ENCODE results near the gene LRP1B.
"Not testable (repeated sequence)": the region's sequence is repeated elsewhere in the genome, so short reads cannot be mapped to it uniquely, and the experiment has no call there.

Gene LRP1B

GRCh38 chr2:140462990-140463389, 1667.8 kb downstream of the LRP1B start:
- no peak for DNase-seq

GRCh38 chr2:140457483-140457882, 1673.3 kb downstream of the LRP1B start:
- no peak for DNase-seq

GRCh38 chr2:140455315-140455714, 1675.5 kb downstream of the LRP1B start:
- no peak for DNase-seq

- DNase-seq, result no peak
Observed at GRCh38 chr2:140454717-140455116, 1676.1 kb downstream of the LRP1B start.

GRCh38 chr2:140451324-140451723, 1679.5 kb downstream of the LRP1B start:
- no peak for DNase-seq

- DNase-seq, result no peak
Observed at GRCh38 chr2:140442319-140442718, 1688.5 kb downstream of the LRP1B start.

GRCh38 chr2:140440815-140441214, 1690.0 kb downstream of the LRP1B start:
- DNase-seq, result no peak

- no peak for DNase-seq
Observed at GRCh38 chr2:140436936-140437335, 1693.9 kb downstream of the LRP1B start.

- not testable (repeated sequence) for DNase-seq
Observed at GRCh38 chr2:140427033-140427432, 1703.8 kb downstream of the LRP1B start.

- no peak for DNase-seq
Observed at GRCh38 chr2:140424471-140424870, 1706.3 kb downstream of the LRP1B start.

- DNase-seq, result no peak
Observed at GRCh38 chr2:140422759-140423158, 1708.1 kb downstream of the LRP1B start.

- no peak for DNase-seq
Observed at GRCh38 chr2:140417504-140417903, 1713.3 kb downstream of the LRP1B start.

- DNase-seq, result no peak
Observed at GRCh38 chr2:140416577-140416976, 1714.2 kb downstream of the LRP1B start.

GRCh38 chr2:140415035-140415434, 1715.8 kb downstream of the LRP1B start:
- DNase-seq, result not testable (repeated sequence)

- no peak for DNase-seq
Observed at GRCh38 chr2:140410695-140411094, 1720.1 kb downstream of the LRP1B start.

- no peak for DNase-seq
Observed at GRCh38 chr2:140401056-140401455, 1729.8 kb downstream of the LRP1B start.

- DNase-seq, result no peak
Observed at GRCh38 chr2:140392824-140393223, 1738.0 kb downstream of the LRP1B start.

- no peak for DNase-seq
Observed at GRCh38 chr2:140384946-140385345, 1745.9 kb downstream of the LRP1B start.

GRCh38 chr2:140383781-140384180, 1747.0 kb downstream of the LRP1B start:
- no peak for DNase-seq

- no peak for DNase-seq
Observed at GRCh38 chr2:140376686-140377085, 1754.1 kb downstream of the LRP1B start.

- no peak for DNase-seq
Observed at GRCh38 chr2:140363131-140363530, 1767.7 kb downstream of the LRP1B start.

- no peak for DNase-seq
Observed at GRCh38 chr2:140362361-140362760, 1768.5 kb downstream of the LRP1B start.

GRCh38 chr2:140359056-140359771, 1771.6 kb downstream of the LRP1B start:
- no peak for DNase-seq

GRCh38 chr2:140356697-140357096, 1774.1 kb downstream of the LRP1B start:
- DNase-seq, result no peak

- no peak for DNase-seq
Observed at GRCh38 chr2:140355511-140356090, 1775.2 kb downstream of the LRP1B start.

All from CD4-positive, alpha-beta T cell treated with Interleukin-6 for 4 hours (primary cell).